GM12878 (cell line): ENCODE data around the gene SNCB. TPM values are rescaled to one million over a fixed set of nuclear protein-coding genes. Genes with fewer than 3 reads are reported as not detected.

Experiments
- ATAC-seq: fragments of 200-7000 bp; cut with Tn5 transposase; 3 replicates; pipeline ENCODE4 v1.9.1; 2020; ENCODE audit warnings: mild to moderate bottlenecking, moderate library complexity
- BruUV-seq: library from RNA; stranded (reverse); fragments of 400-500 nt; replicated peaks from 2 replicates; lab custom pipeline; 2021; lab: Mats Ljungman, UMichigan
- CTCF ChIA-PET: fragments of 300-600 bp; sonication (Branson Sonifier 250); formaldehyde crosslinking; extraction: SDS; loops from one replicate; lab custom pipeline; 2021; ENCODE audit warnings: inconsistent platforms; lab: Yijun Ruan, JAX
- POLR2A ChIA-PET: fragments of 350-600 bp; formaldehyde crosslinking; extraction: SDS; loops from one replicate; lab custom pipeline; 2021; ENCODE audit warnings: inconsistent platforms; lab: Charles Lee
- RAD21 ChIA-PET: fragments of 300-600 bp; sonication (Branson Sonifier 250); formaldehyde crosslinking; loops from one replicate; lab custom pipeline; 2023; ENCODE audit warnings: antibody characterized with exemption; ENCODE audit not compliant: unreplicated experiment; lab: Charles Lee
- SMC1A ChIA-PET: fragments of 300-600 bp; sonication (Branson Sonifier 250); formaldehyde crosslinking; loops from one replicate; lab custom pipeline; 2023; ENCODE audit not compliant: unreplicated experiment, uncharacterized antibody; lab: Charles Lee
- DNase-seq: peaks from one replicate; pipeline ENCODE4 v3.0.0-alpha.2; 2011; ENCODE audit warnings: low read depth, low spot score
- FAIRE-seq: peaks from 3 replicates; lab custom pipeline; 2011; peaks lifted over from hg19 to GRCh38; lab: Jason Lieb, UNC
- H2AFZ ChIP-seq: 2 replicates; pipeline ENCODE4 v1.6.0; 2011; ENCODE audit warnings: low read depth, low read length, control low read depth; ENCODE audit not compliant: control insufficient read depth
- H3K27ac ChIP-seq: 2 replicates; pipeline ENCODE4 v1.5.1; 2011; ENCODE audit warnings: control low read depth; ENCODE audit not compliant: control insufficient read depth, insufficient read depth
- H3K27me3 ChIP-seq, 2 experiments: replicated peaks in 1 of 2; 2 replicates each; pipeline versions ENCODE4 v1.6.0 to v1.6.1; 2011; ENCODE audit warnings: low read length in 1 of 2; ENCODE audit not compliant: control insufficient read depth in 2 of 2, insufficient read depth in 2 of 2
- H3K36me3 ChIP-seq, 2 experiments: 2 replicates each; pipeline ENCODE4 v1.5.1; 2011; ENCODE audit warnings: low read length in 1 of 2; ENCODE audit not compliant: control insufficient read depth in 2 of 2, insufficient read depth in 2 of 2
- H3K4me1 ChIP-seq: 2 replicates; pipeline ENCODE4 v1.6.1; 2011; ENCODE audit warnings: mild to moderate bottlenecking, low read length, moderate library complexity, mixed read lengths; ENCODE audit not compliant: control insufficient read depth, insufficient read depth
- H3K4me2 ChIP-seq: 2 replicates; pipeline ENCODE4 v1.6.0; 2011; ENCODE audit warnings: control low read depth; ENCODE audit not compliant: control insufficient read depth, insufficient read depth
- H3K4me3 ChIP-seq: fragments of 200-600 bp; sonication (generic); 2 replicates; pipeline ENCODE4 v1.5.1; 2016
- H3K79me2 ChIP-seq: 2 replicates; pipeline ENCODE4 v1.6.0; 2011; ENCODE audit warnings: low read length; ENCODE audit not compliant: control insufficient read depth, insufficient read depth
- H3K9ac ChIP-seq: 2 replicates; pipeline ENCODE4 v1.8.0; 2011; ENCODE audit warnings: low read length, control low read depth, mixed read lengths; ENCODE audit not compliant: control insufficient read depth, insufficient read depth
- H3K9me3 ChIP-seq: replicated peaks from 3 replicates; pipeline ENCODE4 v1.5.1; 2011; ENCODE audit warnings: mild to moderate bottlenecking, low read length; ENCODE audit not compliant: control insufficient read depth, insufficient read depth
- H4K20me1 ChIP-seq: 2 replicates; pipeline ENCODE4 v1.6.0; 2011; ENCODE audit not compliant: control insufficient read depth, insufficient read depth
- ASH2L ChIP-seq: fragments of 300-600, 200-600 bp; sonication (generic); IDR thresholded peaks from 2 replicates; pipeline ENCODE4 v1.6.1; 2017; ENCODE audit warnings: low read depth, mild to moderate bottlenecking, borderline replicate concordance
- CEBPZ ChIP-seq: fragments of 150-350 bp; IDR thresholded peaks from 2 replicates; pipeline ENCODE4 v1.6.1; 2016; ENCODE audit warnings: low read depth, low read length
- GATAD2B ChIP-seq: fragments of 450-650 bp; conservative IDR thresholded peaks from 2 replicates; pipeline ENCODE4 v1.6.1; 2017; ENCODE audit warnings: low read depth, mild to moderate bottlenecking, moderate library complexity
- HSF1 ChIP-seq: fragments of 150-350 bp; IDR thresholded peaks from 2 replicates; pipeline ENCODE4 v1.6.1; 2014; ENCODE audit warnings: mild to moderate bottlenecking, low read depth, low read length
- MXI1 ChIP-seq: fragments of 150-350 bp; IDR thresholded peaks from 2 replicates; pipeline ENCODE4 v1.6.1; 2011; ENCODE audit warnings: low read depth, mild to moderate bottlenecking, inconsistent platforms, low read length, improper control_type of control experiment
- NR2C1 ChIP-seq: fragments of 450-650 bp; IDR thresholded peaks from 2 replicates; pipeline ENCODE4 v1.6.1; 2017; ENCODE audit warnings: antibody characterized with exemption, mild to moderate bottlenecking, moderate library complexity
- PBX3 ChIP-seq: IDR thresholded peaks from 2 replicates; pipeline ENCODE4 v1.6.1; 2011; ENCODE audit warnings: mild to moderate bottlenecking, low read depth, low read length, moderate library complexity; ENCODE audit not compliant: insufficient replicate concordance
- SIN3A ChIP-seq: IDR thresholded peaks from 2 replicates; pipeline ENCODE4 v1.6.1; 2012; ENCODE audit warnings: low read depth, low read length, improper control_type of control experiment
- SP1 ChIP-seq: IDR thresholded peaks from one replicate; pipeline ENCODE4 v1.6.1; 2011; ENCODE audit warnings: low read depth, low read length
- TCF7 ChIP-seq: IDR thresholded peaks from 2 replicates; pipeline ENCODE4 v1.6.1; 2014; ENCODE audit warnings: antibody characterized with exemption, borderline replicate concordance
- WRNIP1 ChIP-seq: IDR thresholded peaks from 2 replicates; pipeline ENCODE4 v1.6.1; 2011; ENCODE audit warnings: low read depth, low read length, improper control_type of control experiment, borderline replicate concordance
- ZBTB11 ChIP-seq: fragments of 450-650 bp; formaldehyde crosslinking; IDR thresholded peaks from 2 replicates; pipeline ENCODE4 v1.5.0; 2022; ENCODE audit warnings: mild to moderate bottlenecking, missing genetic modification characterization
- ZNF207 ChIP-seq: fragments of 450-650 bp; IDR thresholded peaks from 2 replicates; pipeline ENCODE4 v1.6.1; 2014; ENCODE audit warnings: antibody characterized with exemption, mild to moderate bottlenecking, borderline replicate concordance
- ZNF24 ChIP-seq: fragments of 450-650 bp; IDR thresholded peaks from 2 replicates; pipeline ENCODE4 v1.6.1; 2017; ENCODE audit warnings: antibody characterized with exemption, mild to moderate bottlenecking
- ZNF384 ChIP-seq: IDR thresholded peaks from 2 replicates; pipeline ENCODE4 v1.6.1; 2012; ENCODE audit warnings: low read depth, mild to moderate bottlenecking, low read length, improper control_type of control experiment, borderline replicate concordance
- WGBS: methylation state at CpG from one replicate; pipeline ENCODE4 v1.1.6; 2016; ENCODE audit warnings: low lambda C conversion rate; ENCODE audit not compliant: insufficient replicate concordance, insufficient coverage; ENCODE audit errors: missing lambda C conversion rate; 5-methylcytosine and 5-hydroxymethylcytosine counted together
- in situ Hi-C: fragments of 300-500 bp; cut with MboI; formaldehyde crosslinking; loops from 9 replicates; pipeline ENCODE4 v1.14.3; 2018; ENCODE audit warnings: mixed read lengths
- intact Hi-C: fragments of 100-400 bp; cut with micrococcal nuclease; formaldehyde crosslinking; loops from one replicate; pipeline ENCODE4 v1.14.2; 2022; ENCODE audit not compliant: unreplicated experiment
- polyA plus RNA-seq, 11 experiments: library from polyadenylated mRNA; depleted of rRNA in 4 of 11; unstranded in 6 of 11; stranded (reverse) in 5 of 11; fragments of >200 nt; fragmentation: Nextera tagmentation in 4 of 11; fragmentation: Illumina TruSeq in 1 of 11; extraction: Ambion mirVana in 4 of 11; extraction: Trizol in 1 of 11; gene quantifications; 1 replicate in 1 of 11; 2 replicates in 10 of 11; pipeline versions ENCODE4 v1.2.1 to v1.2.3, GENCODE V29; 2011 to 2016; ENCODE audit warnings: inconsistent platforms in 2 of 11, missing spikeins in 2 of 11, low read depth in 1 of 11
- total RNA-seq, 4 experiments: library from RNA; depleted of rRNA in 3 of 4; stranded (reverse); fragments of >200 nt in 3 of 4; fragmentation: Illumina TruSeq in 1 of 4; extraction: Trizol in 1 of 4; gene quantifications; 2 replicates each; pipeline versions ENCODE4 v1.2.1 to v1.2.3, GENCODE V29; 2013 to 2021

Gene SNCB
- total and polyA plus RNA-seq, 10 of the 15 experiments (the other 5 are each of a cell fraction or from before 2014, with no cell fraction given) = 0.75 TPM; not detected in 9

GRCh38 chr5:176636426-176636825 is 6.1 kb upstream of the SNCB start:
- Histone ChIP-seq H3K9ac (no peak overlapping the region), H3K27me3 (peaks cover 0 to 1% of the 10 kb centered on the region in 2 experiments; a peak in 3 of 4 replicates), H3K4me3 (no peak overlapping the region), H3K79me2 (no peaks in the 10 kb centered on the region), H3K36me3 (no peaks in the 10 kb centered on the region), H3K4me1 (peaks cover 13% of the 10 kb centered on the region), H4K20me1 (no peaks in the 10 kb centered on the region), H3K9me3 (no peaks in the 10 kb centered on the region; the same call in 2 of the 3 replicates), H3K4me2 (no peak overlapping the region), H3K27ac (no peak overlapping the region), H2AFZ (no peak overlapping the region)
- FAIRE-seq (no peak), ATAC-seq (no peak), DNase-seq (no peak)
- RAD21 ChIA-PET = no interaction called here
- intact Hi-C loops (no loop called here), in situ Hi-C loops (no loop called here)
- no TSS peak for BruUV-seq
- CTCF ChIA-PET = no interaction called here
- SMC1A ChIA-PET = no interaction called here
- POLR2A ChIA-PET = interaction anchor here (0.6 kb wide), 1 partner anchor 14 kb away, joined by 3 read pairs; no protein-coding TSS in a partner anchor
- no peak for TF ChIP-seq ZBTB11 (CRISPR knock-in tag)
- no peak for TF ChIP-seq HSF1
- TF ChIP-seq TCF7 = no peak
- TF ChIP-seq ASH2L = no peak
- no peak for TF ChIP-seq ZNF207
- TF ChIP-seq CEBPZ = no peak
- no peak for TF ChIP-seq WRNIP1
- TF ChIP-seq SP1 = no peak
- TF ChIP-seq GATAD2B = no peak
- no peak for TF ChIP-seq SIN3A
- TF ChIP-seq ZNF24 = no peak
- TF ChIP-seq ZNF384 = no peak
- TF ChIP-seq MXI1 = no peak
- no peak for TF ChIP-seq PBX3
- TF ChIP-seq NR2C1 = no peak
- 67% methylated on average over 9 of the region's 9 CpGs for WGBS
